Measurements from ENCODE around the gene PRRT4. TPM values are rescaled to one million over a fixed set of nuclear protein-coding genes. Genes with fewer than 3 reads are reported as not detected.

Gene PRRT4
- total RNA-seq, 1 experiment from 2014 or later, result 0.24 TPM

GRCh38 chr7:128381161-128381821 is 19.8 kb upstream of the PRRT4 start:
- no peak overlapping the region for H4K91ac ChIP-seq (ENCODE audit: insufficient read length, low read depth, low read length)
- H3K56ac ChIP-seq (ENCODE audit: insufficient read length, low read depth, low read length), result no peak overlapping the region
- no peak overlapping the region for H2AFZ ChIP-seq (ENCODE audit: low read length)
- H3K4ac ChIP-seq (ENCODE audit: low read depth, low read length), result no peak overlapping the region
- H3K18ac ChIP-seq (ENCODE audit: insufficient read length, low read depth, low read length), result no peak overlapping the region
- H3K79me2 ChIP-seq (ENCODE audit: insufficient read depth, low read length), result no peaks in the 10 kb centered on the region
- H2BK20ac ChIP-seq (ENCODE audit: low read depth, low read length, poor library complexity, severe bottlenecking), result no peak overlapping the region
- no peak overlapping the region for H3K23ac ChIP-seq (ENCODE audit: insufficient read length, low read depth, low read length)
- no peak overlapping the region for H3K27ac ChIP-seq (ENCODE audit: insufficient read length, low read depth, low read length)
- Mint-ChIP-seq H3K4me1 (peaks cover 9 to 43% of the 10 kb centered on the region in 2 experiments), H3K36me3 (ENCODE audit: insufficient read depth in 1 of 3, low read depth in 3 of 3) (no peaks in the 10 kb centered on the region), H3K27ac (no peak overlapping the region), H3K9me3 (no peaks in the 10 kb centered on the region), H3K4me3 (no peak overlapping the region; a peak in 1 of 5 replicates), H3K27me3 (ENCODE audit: low read depth) (peaks cover 25% of the 10 kb centered on the region)
- DNase-seq, result peak; percentile 85
- no peaks in the 10 kb centered on the region for H3K79me1 ChIP-seq (ENCODE audit: insufficient read depth, low read depth, low read length, poor library complexity, severe bottlenecking)
- no peak overlapping the region for H3T11ph ChIP-seq (ENCODE audit: low read length)
- H2BK120ac ChIP-seq (ENCODE audit: low read depth, low read length, poor library complexity, severe bottlenecking), result no peak overlapping the region
- H3K9ac ChIP-seq (ENCODE audit: extremely low read depth, insufficient read length, low read length), result no peak overlapping the region
- H3K4me1 ChIP-seq (ENCODE audit: insufficient read depth, low read length), result no peaks in the 10 kb centered on the region
- no peak overlapping the region for H3K14ac ChIP-seq (ENCODE audit: insufficient read depth, low read length)
- no peak overlapping the region for H3K4me2 ChIP-seq (ENCODE audit: insufficient read depth, insufficient read length, low read length)
- TF ChIP-seq, protein P1, sequence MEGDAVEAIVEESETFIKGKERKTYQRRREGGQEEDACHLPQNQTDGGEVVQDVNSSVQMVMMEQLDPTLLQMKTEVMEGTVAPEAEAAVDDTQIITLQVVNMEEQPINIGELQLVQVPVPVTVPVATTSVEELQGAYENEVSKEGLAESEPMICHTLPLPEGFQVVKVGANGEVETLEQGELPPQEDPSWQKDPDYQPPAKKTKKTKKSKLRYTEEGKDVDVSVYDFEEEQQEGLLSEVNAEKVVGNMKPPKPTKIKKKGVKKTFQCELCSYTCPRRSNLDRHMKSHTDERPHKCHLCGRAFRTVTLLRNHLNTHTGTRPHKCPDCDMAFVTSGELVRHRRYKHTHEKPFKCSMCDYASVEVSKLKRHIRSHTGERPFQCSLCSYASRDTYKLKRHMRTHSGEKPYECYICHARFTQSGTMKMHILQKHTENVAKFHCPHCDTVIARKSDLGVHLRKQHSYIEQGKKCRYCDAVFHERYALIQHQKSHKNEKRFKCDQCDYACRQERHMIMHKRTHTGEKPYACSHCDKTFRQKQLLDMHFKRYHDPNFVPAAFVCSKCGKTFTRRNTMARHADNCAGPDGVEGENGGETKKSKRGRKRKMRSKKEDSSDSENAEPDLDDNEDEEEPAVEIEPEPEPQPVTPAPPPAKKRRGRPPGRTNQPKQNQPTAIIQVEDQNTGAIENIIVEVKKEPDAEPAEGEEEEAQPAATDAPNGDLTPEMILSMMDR (conservative IDR thresholded peaks at IDR 0.05), result peak; percentile 93
- H3K9me3 ChIP-seq (ENCODE audit: control insufficient read depth, low read depth, low read length), result no peaks in the 10 kb centered on the region
- WGBS (ENCODE audit: extremely low coverage, insufficient read length, low lambda C conversion rate), result no CpG with 5 or more reads among the region's 19 CpGs
- no peaks in the 10 kb centered on the region for H3K23me2 ChIP-seq (ENCODE audit: insufficient read length, low read depth, low read length, poor library complexity, severe bottlenecking)
- no peak overlapping the region for H2BK12ac ChIP-seq (ENCODE audit: insufficient read length, low read depth, low read length)
- no peak overlapping the region for H4K8ac ChIP-seq (replicated peaks; ENCODE audit: insufficient read length, low read depth, low read length)
- H2BK15ac ChIP-seq (ENCODE audit: low read depth, low read length), result no peak overlapping the region
- no peak overlapping the region for H2AK5ac ChIP-seq (ENCODE audit: insufficient read length, low read length)
- H4K20me1 ChIP-seq (ENCODE audit: control insufficient read depth, insufficient read depth, insufficient read length), result no peaks in the 10 kb centered on the region
- H4K5ac ChIP-seq (ENCODE audit: insufficient read length, low read depth, low read length), result no peak overlapping the region
- no peaks in the 10 kb centered on the region for H3K27me3 ChIP-seq (ENCODE audit: insufficient read depth, low read length)
- no peak overlapping the region for H2BK5ac ChIP-seq (ENCODE audit: insufficient read length, low read length)

All from H9 (cell line).